ENCODE results near the gene MYH7B.

The MYH7B gene

DNA sequence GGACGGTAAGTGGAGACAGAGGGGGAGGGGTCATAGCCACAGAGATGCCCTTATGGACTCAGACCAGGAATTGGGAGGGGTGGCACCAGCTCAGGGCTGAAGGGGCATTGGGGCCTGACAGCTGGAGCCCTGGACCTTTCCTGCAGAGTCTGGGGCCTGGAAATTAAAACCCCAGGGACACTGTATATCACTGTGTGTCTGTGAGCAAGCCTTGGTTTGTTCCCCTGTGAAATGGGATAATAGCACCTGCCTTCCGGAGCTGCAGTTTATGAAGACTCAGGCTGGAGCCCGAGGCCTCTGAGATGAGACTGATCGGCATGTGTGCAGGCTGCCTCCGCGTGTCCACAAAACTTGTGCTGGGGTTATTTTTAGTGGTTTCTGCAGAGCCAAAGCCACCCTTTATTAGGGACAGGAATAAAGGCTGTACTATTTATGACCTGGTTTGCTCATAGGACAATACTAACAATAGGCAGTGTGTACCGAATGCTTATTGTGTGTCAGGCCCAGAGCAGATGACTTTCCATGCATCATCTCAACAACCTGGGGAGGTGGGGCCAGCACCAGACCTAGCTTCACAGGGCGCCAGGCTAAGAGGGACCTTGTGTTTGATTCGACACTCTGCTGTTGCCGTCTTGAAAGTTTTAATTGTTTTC lies 22.6 kb downstream of the MYH7B start:
- DNase-seq, result no peak

DNA sequence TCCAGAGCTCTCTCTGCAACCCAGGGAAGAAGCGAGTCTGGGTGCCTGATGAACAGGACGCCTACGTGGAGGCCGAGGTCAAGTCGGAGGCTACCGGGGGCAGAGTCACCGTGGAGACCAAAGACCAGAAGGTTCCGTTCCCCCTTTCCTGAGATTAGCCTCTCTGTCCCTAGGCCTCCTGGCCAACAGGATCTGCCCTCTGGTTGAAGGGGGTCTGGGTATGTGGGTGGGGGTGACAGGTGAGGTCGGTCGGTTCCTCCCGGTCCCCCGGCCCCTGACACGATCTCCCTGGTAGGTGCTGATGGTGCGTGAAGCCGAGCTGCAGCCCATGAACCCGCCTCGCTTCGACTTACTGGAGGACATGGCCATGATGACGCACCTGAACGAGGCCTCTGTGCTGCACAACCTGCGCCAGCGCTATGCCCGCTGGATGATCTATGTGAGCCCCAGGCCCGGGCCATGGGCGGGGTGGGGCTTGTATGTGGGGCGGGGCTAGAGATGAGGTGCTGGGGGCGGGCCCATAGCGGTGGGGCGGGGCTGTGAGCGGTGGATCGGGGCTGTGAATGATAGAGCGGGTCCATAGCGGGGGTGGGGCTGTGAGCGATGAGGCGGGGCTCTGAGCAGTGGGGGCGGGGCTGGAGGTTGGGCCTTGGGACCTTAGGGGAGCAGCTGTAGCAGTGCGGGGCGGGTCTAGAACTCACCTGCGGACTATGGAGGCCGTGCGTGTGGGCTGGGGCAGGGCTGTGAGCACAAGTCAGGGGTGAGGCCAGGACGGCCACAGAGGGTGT lies 23.9 kb downstream of the MYH7B start:
- DNase-seq, result no peak

DNA sequence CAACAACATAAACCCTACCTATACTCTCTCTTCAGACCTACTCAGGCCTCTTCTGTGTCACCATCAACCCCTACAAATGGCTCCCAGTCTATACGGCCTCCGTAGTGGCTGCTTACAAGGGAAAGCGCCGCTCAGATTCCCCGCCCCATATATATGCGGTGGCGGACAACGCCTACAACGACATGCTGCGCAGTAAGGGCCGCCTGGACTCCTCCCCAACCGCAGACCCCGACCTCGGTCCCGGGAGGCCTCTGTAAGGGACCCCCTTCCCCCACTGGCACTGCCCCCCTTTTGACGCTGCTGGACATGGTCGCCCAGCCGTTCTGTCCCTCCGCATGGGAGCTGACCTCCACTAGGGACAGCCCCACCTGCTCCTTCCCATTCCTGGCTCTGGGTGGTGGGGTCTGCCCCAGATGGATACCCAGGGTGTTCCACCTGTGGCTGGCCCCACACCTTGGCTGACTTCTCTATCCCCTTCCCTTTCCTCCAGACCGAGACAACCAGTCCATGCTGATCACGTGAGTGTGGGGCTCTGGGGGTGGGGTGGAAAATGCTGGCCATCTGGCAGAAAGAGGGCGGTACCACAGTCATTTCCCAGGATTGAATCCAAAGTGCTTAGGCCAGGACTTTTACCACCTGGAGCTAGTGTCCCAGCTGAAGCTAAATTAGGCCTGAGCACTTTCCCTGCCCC lies 25.0 kb downstream of the MYH7B start:
- DNase-seq, result no peak

DNA sequence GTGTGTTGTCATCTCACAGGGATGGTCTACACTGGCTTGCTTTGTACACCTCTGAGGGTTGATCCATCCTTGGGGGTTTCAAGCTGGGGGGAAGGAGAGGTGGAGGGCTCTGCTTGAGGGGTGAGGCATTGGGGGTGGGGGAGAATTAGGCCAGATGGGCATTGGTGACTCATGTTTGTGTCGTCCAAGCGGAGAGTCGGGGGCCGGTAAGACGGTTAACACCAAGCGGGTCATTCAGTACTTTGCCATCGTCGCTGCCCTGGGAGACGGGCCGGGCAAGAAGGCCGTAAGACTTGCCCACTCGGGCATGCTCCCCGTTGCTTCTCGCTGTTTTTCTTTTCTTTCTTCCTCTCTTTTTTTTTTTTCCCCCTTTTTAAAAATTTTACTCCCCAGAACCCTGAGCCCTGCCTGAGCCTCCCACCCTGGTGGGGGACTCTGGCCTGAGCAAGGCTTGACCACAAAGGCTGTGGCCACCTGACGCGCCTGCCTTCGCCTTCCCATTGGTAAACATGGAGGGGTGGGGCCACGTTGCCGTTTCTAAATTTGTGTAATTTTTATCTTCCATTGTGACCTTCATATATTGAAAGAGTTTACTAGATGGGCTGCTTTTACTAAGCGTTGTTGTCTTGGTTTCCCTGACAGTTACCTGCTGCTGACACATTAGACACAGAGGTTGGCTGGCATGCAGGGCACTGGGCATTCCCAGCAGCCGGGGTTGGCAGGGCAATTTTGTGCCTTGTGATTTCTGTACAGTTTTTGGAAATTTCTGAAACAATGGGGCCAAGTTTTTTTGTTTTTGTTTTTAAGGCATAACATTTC lies 26.8 kb downstream of the MYH7B start:
- DNase-seq, result no peak

DNA sequence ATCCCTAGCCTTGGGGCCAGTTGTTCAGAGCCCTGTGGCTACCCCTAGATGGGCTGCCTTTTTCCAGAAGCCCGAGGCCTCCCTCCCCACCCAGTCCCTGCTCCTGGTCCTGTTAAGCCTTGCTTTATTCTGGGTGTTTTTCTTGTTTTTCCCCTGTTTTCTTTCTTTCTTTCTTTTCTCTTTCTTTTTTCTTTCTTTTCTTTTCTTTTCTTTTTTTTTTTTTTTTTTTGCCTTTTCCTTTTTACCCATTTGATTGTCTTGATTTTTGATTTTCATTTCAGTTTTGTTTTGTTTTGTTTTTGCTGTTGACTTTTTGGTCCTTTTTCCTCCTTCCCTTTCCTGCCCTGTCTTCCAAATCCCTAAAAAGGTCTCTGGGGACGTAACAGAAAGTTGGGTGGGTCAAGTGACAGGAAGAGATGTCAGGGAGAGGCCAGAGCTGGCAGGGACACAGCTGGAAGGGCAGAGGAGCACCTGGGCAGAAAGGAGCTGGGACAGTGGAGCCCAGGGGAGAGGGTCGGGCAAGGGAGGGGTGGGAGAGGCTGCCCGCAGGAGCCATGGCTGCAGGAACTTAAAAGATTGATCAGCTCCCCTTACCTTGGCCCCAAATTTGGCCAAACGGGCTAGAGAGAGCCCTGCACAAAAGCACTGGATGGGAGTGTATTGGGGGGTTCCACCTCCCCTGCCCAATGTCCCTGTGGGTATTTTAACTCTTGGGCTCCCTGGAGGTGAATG lies 27.6 kb downstream of the MYH7B start:
- DNase-seq, result no peak

DNA sequence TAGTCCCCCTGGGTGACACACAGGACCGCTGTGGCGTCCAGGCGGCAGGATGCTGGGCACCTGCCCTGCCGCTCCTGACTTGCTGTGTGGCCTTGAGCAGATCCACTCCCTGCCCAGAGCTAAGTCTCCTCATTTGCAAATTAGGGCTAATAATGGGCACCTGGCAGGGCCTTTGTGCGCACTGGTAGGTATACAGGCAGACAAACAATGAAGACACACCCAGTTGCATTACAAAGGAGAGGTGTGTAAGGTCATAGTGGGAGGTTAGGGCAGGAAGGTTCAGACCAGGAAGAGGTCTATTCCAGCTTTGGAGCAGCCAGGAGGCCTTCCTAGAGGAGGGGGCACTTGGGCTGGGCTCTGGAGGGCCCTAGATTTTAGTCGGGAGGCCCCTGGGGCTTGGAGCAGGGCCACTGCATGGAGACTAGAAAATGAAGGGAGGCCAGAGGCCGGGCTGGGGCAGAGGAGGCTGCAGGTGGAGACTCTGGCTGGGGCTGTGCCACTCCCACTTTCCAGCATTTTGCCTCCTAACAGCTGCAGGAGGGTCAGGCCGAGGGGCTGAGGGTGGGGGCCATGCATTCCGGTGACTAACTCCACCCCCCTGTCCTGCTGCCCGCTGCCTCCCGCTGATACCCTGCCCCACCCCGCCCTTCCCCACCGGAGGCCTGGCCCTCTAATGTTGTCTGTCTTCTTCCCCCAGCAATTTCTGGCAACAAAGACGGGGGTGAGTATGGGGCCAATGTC lies 28.5 kb downstream of the MYH7B start:
- no peak for DNase-seq

DNA sequence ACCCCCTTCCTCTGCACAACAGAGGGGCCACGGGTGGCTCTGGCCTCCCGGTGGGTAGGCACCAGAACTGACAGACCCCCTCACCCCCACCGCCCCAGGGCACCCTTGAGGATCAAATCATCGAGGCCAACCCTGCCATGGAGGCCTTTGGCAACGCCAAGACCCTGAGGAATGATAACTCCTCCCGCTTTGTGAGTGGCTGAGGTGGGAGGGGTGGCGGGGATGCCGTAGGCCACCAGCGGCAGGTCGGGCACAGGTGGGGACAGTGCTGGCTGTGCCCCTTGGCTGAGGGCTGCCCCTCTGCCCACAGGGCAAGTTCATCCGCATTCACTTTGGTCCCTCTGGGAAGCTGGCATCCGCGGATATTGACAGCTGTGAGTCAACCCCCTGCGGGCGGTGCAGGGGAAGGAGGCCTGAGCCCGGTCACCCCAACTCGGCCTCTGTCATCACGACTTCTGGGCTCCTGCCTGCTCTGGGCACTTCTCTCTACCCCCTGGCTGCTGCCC lies 29.1 kb downstream of the MYH7B start:
- no peak for DNase-seq

DNA sequence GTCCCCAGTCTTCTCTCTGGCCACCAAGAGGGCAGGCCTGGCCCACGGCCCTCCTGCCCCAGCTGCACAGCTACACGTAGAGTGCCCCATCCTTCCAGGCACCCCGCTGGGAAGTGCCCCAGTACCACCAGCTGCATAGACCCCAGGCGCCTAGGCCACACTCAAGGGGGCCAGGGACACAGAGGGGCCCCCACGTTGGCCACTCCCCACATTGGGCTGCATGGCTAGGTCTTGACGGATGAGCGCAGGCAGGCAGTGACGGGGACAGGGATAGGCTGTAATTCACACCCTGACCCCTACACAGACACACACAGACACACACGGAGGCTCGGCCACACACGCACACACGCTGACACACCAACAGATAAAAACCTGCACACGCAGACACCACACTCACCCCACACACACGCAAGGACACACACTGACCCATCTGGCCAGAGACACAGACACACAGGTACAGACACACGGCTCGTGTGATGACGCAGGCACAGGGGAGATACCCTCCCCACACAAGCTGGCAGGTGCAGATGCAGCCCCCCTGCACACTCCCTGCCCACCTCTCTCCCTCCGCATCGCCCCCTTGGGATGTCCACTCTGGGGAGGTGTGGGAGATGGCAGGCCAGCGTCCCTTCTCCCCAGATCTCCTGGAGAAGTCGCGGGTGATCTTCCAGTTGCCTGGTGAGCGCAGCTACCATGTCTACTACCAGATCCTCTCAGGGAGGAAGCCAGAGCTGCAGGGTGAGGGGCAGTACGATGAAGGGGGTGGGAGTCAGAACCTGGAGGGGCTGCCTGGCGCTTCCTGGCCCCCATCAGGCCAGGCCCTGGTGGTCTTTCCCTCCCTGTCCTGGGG lies 30.0 kb downstream of the MYH7B start:
- no peak for DNase-seq

DNA sequence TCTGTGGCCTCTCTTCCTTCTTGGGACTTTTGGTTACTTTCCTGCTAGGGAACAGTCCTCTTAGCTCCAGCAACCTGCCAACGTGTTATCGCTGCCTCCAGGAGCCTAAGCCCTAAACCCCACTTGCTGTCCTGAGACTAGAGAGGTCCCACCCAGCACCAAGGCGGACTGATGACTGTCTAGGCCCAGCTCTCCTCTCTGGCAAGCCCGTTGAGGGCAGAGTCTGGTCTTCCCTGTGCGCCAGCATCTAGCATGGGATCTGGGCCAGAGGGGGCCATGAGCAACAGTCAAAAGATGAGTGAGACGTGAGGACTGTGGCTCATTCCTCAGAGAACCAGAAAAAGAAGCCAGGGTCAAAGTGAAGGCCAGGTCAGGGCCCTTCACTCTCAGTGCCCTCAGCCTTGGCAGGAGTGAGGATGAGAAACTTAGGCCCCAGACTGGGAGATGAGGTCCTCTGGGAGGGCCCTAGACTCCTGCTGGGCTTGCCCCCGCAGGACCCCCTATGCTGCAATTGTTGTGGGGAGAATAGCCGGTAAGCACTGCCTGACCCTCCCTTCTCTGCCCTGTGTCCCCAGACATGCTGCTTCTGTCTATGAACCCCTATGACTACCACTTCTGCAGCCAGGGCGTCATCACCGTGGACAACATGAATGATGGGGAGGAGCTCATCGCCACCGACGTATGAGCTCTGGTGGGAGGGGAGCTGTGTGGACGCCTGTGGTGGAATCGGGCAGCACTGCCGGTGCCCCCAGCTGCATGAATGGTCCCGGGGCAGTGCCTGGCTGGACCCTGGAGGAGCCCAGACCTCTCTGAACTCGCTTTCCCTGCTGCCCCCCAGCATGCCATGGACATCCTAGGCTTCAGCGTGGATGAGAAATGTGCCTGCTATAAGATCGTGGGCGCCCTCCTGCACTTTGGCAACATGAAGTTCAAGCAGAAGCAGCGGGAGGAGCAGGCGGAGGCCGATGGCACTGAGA lies 30.9 kb downstream of the MYH7B start:
- no peak for DNase-seq

DNA sequence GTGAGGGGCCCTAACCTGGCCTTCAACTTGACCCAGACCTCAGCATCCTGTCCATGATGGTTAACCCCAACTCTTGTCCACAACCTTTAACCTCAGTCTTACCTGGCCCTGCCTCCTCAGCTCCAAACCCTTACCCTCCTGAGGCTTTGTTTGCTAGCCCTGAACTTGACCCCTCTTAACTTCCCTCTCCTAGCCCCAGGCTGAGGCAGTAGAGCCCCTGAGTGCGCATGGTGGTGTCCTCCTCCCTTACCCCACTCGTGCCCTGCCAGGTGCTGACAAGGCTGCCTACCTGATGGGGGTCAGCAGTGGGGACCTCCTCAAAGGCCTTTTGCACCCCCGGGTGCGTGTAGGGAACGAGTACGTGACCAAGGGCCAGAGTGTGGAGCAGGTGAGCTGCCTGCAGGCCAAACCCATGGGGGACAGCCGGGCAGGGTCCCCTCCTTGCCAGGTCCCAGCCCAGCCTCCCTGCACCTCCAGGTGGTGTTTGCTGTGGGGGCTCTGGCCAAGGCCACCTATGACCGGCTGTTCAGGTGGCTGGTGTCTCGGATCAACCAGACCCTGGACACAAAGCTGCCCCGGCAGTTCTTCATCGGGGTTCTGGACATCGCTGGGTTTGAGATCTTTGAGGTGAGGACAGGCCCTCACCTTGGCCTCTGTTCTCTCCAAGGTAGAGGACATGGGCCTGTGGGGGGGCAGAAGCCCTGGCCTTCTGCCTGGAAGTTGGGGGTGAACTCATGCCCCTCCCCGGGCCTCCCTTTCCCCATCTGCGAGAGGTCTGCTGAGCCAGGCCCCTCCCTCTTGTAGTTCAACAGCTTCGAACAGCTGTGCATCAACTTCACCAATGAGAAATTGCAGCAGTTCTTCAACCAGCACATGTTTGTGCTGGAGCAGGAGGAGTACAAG lies 31.9 kb downstream of the MYH7B start:
- DNase-seq, result no peak

DNA sequence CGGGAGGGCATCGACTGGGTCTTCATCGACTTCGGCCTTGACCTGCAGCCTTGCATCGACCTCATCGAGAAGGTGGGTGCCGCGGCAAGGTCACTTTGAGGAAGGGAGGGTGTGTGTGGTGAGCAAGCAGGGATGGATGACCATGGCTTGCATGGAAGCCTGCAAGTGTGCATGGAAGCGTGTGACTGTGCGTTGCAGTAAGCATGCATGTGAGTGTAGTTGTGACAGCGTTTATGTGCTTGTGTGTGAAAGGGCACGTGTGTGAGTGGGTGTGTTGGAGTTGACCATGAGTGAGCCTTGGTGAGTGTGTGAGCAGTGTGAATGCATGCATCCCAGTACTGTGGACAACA lies 32.5 kb downstream of the MYH7B start:
- DNase-seq, result no peak

DNA sequence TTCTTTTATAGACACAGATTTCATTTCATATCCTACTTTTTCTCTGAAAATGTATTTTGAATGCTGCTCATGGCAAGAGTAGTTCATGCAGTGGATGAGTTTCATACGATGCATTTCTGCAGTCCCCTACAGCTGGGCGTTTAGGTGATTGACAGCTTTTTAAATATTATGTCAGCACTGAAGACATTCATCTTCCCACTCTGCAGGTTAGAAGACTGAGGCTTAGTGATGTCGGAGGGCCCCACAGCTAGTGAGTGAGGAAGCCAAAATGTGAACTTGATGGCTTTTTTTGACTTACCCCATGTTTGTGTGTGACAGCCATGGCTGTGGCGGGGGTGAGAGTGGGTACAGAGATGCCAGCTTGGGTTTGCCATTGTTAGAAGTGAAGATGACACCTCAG lies 33.5 kb downstream of the MYH7B start:
- DNase-seq, result no peak

DNA sequence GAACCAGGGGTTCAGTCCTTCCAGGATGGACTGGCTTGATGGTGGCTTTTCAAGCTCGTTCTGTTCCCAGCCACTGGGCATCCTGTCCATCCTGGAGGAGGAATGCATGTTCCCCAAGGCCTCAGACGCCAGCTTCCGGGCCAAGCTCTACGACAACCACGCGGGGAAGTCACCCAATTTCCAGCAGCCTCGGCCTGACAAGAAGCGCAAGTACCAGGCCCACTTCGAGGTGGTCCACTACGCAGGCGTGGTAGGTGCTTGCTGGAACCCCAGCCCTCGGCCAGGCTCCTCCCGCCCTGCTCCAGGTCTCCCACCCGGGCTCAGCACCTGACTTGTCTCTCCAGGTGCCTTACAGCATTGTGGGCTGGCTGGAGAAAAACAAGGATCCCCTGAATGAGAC lies 34.0 kb downstream of the MYH7B start:
- DNase-seq, result no peak

DNA sequence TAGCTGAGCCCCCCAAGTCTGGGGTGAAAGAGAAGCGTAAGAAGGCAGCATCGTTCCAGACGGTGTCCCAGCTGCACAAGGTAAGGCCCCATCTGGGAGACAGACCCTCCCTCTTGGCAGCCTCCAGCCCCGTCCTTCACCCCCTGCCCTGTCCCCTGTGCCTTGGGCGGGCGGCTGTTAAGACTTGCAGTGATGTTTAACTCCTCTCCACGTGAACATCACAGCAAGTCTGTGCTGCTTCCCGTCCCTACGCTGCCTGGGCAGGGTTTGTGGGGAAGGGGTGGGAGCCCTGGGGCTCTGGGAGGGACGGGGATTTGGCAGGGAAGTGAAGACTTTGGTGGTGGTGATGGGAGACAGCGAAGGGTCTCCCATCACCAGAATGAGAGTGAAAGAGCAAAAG lies 34.6 kb downstream of the MYH7B start:
- DNase-seq, result no peak

DNA sequence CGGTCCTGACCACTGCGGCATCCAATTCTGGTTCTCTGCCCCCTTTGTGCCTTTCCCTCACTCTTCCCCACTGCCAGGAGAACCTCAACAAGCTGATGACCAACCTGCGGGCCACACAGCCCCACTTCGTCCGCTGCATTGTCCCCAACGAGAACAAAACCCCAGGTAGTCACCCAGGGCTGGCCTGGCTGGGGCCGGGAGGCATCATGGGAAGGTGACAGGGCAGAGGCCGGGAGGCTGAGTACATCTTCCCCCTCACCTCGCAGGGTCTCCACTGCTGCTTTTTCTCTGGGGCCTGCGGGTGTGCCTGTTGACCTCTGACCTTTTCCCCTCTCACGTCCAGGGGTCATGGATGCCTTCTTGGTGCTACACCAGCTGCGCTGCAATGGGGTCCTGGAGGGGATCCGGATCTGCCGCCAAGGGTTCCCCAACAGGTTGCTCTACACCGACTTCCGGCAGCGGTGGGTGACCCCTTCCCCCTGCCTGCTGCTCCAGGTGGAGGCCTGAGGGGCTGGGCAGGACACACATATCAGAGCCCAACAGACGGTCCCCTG lies 35.1 kb downstream of the MYH7B start:
- no peak for DNase-seq

DNA sequence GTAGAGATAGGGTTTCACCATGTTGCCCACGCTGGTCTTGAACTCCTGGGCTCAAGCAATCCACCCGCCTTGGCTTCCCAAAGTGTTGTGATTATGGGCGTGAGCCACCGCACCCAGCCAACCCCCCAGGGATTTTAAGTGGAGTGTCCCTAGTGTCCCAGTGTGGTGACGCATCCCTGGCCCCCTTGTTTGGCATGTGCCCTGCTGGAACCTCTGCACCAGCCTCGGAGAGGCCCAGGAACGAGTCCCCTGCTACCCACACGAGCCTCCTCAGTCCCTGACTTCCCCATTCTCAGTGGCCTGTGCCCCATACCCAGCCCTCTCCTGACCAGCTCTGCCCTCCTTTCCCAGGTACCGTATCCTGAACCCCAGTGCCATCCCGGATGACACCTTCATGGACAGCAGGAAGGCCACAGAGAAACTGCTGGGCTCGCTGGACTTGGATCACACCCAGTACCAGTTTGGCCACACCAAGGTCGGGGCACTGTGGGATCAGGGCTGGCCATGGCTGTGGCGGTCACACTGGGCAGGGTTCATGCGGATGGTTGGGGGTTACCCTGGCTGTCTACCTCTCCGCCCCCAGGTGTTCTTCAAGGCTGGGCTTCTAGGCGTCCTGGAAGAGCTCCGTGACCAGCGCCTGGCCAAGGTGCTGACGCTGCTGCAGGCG lies 37.2 kb downstream of the MYH7B start:
- DNase-seq, result no peak

DNA sequence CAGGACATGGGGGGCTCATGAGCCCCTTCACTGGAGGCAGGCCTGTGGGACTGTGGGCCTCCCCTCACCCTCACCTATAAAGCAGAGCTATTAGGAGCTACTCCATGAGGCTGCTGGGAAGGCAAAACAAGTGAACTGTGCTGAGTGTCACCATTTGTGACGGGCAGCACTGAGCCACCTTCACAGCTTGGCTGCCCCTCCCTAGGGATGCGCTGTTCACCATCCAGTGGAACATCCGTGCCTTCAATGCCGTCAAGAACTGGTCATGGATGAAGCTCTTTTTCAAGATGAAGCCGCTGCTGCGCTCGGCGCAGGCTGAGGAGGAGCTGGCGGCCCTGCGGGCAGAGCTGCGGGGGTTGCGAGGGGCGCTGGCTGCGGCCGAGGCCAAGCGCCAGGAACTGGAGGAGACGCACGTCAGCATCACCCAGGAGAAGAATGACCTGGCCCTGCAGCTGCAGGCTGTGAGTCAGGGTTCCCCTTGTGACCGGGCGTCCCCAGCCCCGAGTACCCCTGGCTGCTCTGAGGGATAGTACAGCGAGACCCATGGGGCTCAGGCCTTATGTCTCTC lies 38.4 kb downstream of the MYH7B start:
- no peak for DNase-seq

Data from Kasumi-1 (cell line).